Measurements from ENCODE around the gene PUSL1. TPM values are rescaled to one million over a fixed set of nuclear protein-coding genes. Genes with fewer than 3 reads are reported as not detected.

PUSL1 gene
- total RNA-seq, 2 experiments from 2014 or later, result 23.9 to 25.4 TPM

GRCh38 chr1:1330366-1331067, 22.1 kb downstream of the PUSL1 start:
- Mint-ChIP-seq H3K4me3 (no peak overlapping the region), H3K9me3 (no peaks in the 10 kb centered on the region), H3K36me3 (ENCODE audit: low read depth) (no peaks in the 10 kb centered on the region), H3K27ac (no peak overlapping the region), H3K27me3 (no peaks in the 10 kb centered on the region), H3K4me1 (ENCODE audit: low read depth) (peaks cover 6% of the 10 kb centered on the region)
- DNase-seq (no peak), ATAC-seq (no peak)
- TF ChIP-seq CTCF (IDR thresholded peaks at IDR 0.05), result no peak
- ChIA-PET POLR2A (interaction anchor here (1.0 to 1.6 kb wide), 2 partner anchors 17 to 18 kb away, joined by 3 to 4 read pairs; no protein-coding TSS in a partner anchor), CTCF (no interaction called here)
- intact Hi-C loops (cut with micrococcal nuclease), result no loop called here

GRCh38 chr1:1331068-1331965, 22.9 kb downstream of the PUSL1 start, which contains the start of gene TAS1R3:
TSS of gene TAS1R3 (plus strand) at chr1:1331280. CDS start at chr1:1331346, 66 bp downstream.
- Mint-ChIP-seq H3K4me1 (ENCODE audit: low read depth) (peaks cover under 1% of the 10 kb centered on the region), H3K9me3 (no peaks in the 10 kb centered on the region), H3K27me3 (no peaks in the 10 kb centered on the region), H3K27ac (no peak within 1 kb of the TSS), H3K4me3 (no peak within 1 kb of the TSS), H3K36me3 (ENCODE audit: low read depth) (no peaks in the 10 kb centered on the region)
- intact Hi-C loops (cut with micrococcal nuclease), result no loop called here
- no peak for TF ChIP-seq CTCF (IDR thresholded peaks at IDR 0.05)
- DNase-seq (no peak), ATAC-seq (no peak)
- ChIA-PET POLR2A (interaction anchor here (0.9 to 1.6 kb wide), 3 partner anchors 17 to 22 kb away, joined by 3 to 4 read pairs (median 3); no protein-coding TSS in a partner anchor), CTCF (no interaction called here)

- Mint-ChIP-seq H3K27ac (no peak overlapping the region), H3K27me3 (no peaks in the 10 kb centered on the region), H3K4me3 (no peak overlapping the region), H3K9me3 (no peaks in the 10 kb centered on the region), H3K4me1 (ENCODE audit: low read depth) (no peaks in the 10 kb centered on the region), H3K36me3 (ENCODE audit: low read depth) (no peaks in the 10 kb centered on the region)
- ChIA-PET POLR2A (no interaction called here), CTCF (no interaction called here)
- TF ChIP-seq CTCF (IDR thresholded peaks at IDR 0.05), result no peak
- intact Hi-C loops (cut with micrococcal nuclease), result no loop called here
- no peak for ATAC-seq
- no peak for DNase-seq
Measured at GRCh38 chr1:1332031-1332755, 23.8 kb downstream of the PUSL1 start.

- Mint-ChIP-seq H3K27me3 (no peaks in the 10 kb centered on the region), H3K9me3 (no peaks in the 10 kb centered on the region), H3K4me3 (no peak overlapping the region), H3K36me3 (ENCODE audit: low read depth) (peaks cover 1% of the 10 kb centered on the region), H3K4me1 (ENCODE audit: low read depth) (no peaks in the 10 kb centered on the region), H3K27ac (no peak overlapping the region)
- no peak for TF ChIP-seq CTCF (IDR thresholded peaks at IDR 0.05)
- DNase-seq, result no peak
- ATAC-seq, result no peak
- ChIA-PET CTCF (no interaction called here), POLR2A (no interaction called here)
- intact Hi-C loops (cut with micrococcal nuclease), result no loop called here
Measured at GRCh38 chr1:1332774-1333480, 24.5 kb downstream of the PUSL1 start.

Data from activated CD8-positive, alpha-beta T cell treated with anti-CD3 and anti-CD28 coated beads for 36 hours (primary cell).